GM12891 (cell line): ENCODE results near the gene KDM5A.

ENCODE experiments used
- DNase-seq: peaks from one replicate; pipeline ENCODE4 v3.0.0; 2011; ENCODE audit warnings: low spot score; ENCODE audit not compliant: insufficient read length
- FAIRE-seq: peaks from 2 replicates; lab custom pipeline; 2011; peaks lifted over from hg19 to GRCh38; lab: Jason Lieb, UNC
- PAX5 ChIP-seq: IDR thresholded peaks from 2 replicates; pipeline ENCODE4 v1.6.1; 2011; ENCODE audit warnings: low read length, moderate library complexity, mild to moderate bottlenecking; ENCODE audit not compliant: insufficient read depth, severe bottlenecking
- POLR2A ChIP-seq: IDR thresholded peaks from 2 replicates; pipeline ENCODE4 v1.6.1; 2011; ENCODE audit warnings: low read depth, low read length, control low read depth
- POLR2AphosphoS5 ChIP-seq: IDR thresholded peaks from 2 replicates; pipeline ENCODE4 v1.6.1; 2011; ENCODE audit warnings: low read depth, low read length, control low read depth
- POU2F2 ChIP-seq: IDR thresholded peaks from 2 replicates; pipeline ENCODE4 v1.6.1; 2011; ENCODE audit warnings: low read depth, mild to moderate bottlenecking, control low read depth, low read length, moderate library complexity
- SPI1 ChIP-seq: IDR thresholded peaks from 2 replicates; pipeline ENCODE4 v1.6.1; 2011; ENCODE audit warnings: low read depth, low read length, control low read depth
- TAF1 ChIP-seq: IDR thresholded peaks from 2 replicates; pipeline ENCODE4 v1.6.1; 2011; ENCODE audit warnings: low read depth, low read length, control low read depth

Gene KDM5A

GRCh38 chr12:233615-233968, 155.5 kb downstream of the KDM5A start:
- TF ChIP-seq POLR2AphosphoS5 (no peak), SPI1 (no peak), TAF1 (no peak), POU2F2 (no peak), POLR2A (no peak), PAX5 (no peak)
- no peak for DNase-seq
- no peak for FAIRE-seq

GRCh38 chr12:232731-233614, 156.1 kb downstream of the KDM5A start:
- TF ChIP-seq POLR2A (no peak), POU2F2 (no peak), PAX5 (no peak), POLR2AphosphoS5 (no peak), SPI1 (no peak), TAF1 (no peak)
- no peak for FAIRE-seq
- no peak for DNase-seq

GRCh38 chr12:230925-231671, 158.0 kb downstream of the KDM5A start:
- no peak for TF ChIP-seq POLR2AphosphoS5
- TF ChIP-seq PAX5 = no peak
- TF ChIP-seq POLR2A = no peak
- TF ChIP-seq TAF1 = no peak
- TF ChIP-seq POU2F2 = no peak
- TF ChIP-seq SPI1 = no peak
- no peak for FAIRE-seq
- DNase-seq = no peak
